ENCODE measurements around the gene PARP1. TPM values are rescaled to one million over a fixed set of nuclear protein-coding genes. Genes with fewer than 3 reads are reported as not detected.
"Not testable (repeated sequence)": the region's sequence is repeated elsewhere in the genome, so short reads cannot be mapped to it uniquely, and the experiment has no call there.

The PARP1 gene
- total RNA-seq, 1 donor = 89.4 TPM

GRCh38 chr1:226440512-226440911, 32.6 kb upstream of the PARP1 start:
- TF ChIP-seq CTCF (IDR thresholded peaks at IDR 0.05; ENCODE audit: insufficient read depth, low read depth, low read length) = no peak
- DNase-seq (ENCODE audit: low read depth) = no peak
- H3K4me3 ChIP-seq (ENCODE audit: low read depth, low read length) = no peak overlapping the region

GRCh38 chr1:226438007-226438406, 30.1 kb upstream of the PARP1 start:
- peak; percentile 8 for DNase-seq (ENCODE audit: low read depth)
- peak; percentile 17 for TF ChIP-seq CTCF (IDR thresholded peaks at IDR 0.05; ENCODE audit: insufficient read depth, low read depth, low read length)
- no peak overlapping the region for H3K4me3 ChIP-seq (ENCODE audit: low read depth, low read length)

GRCh38 chr1:226436855-226437491, 29.1 kb upstream of the PARP1 start:
- DNase-seq (ENCODE audit: low read depth) = no peak
- no peak overlapping the region for H3K4me3 ChIP-seq (ENCODE audit: low read depth, low read length)
- TF ChIP-seq CTCF (IDR thresholded peaks at IDR 0.05; ENCODE audit: insufficient read depth, low read depth, low read length) = no peak

GRCh38 chr1:226436472-226436854, 28.6 kb upstream of the PARP1 start:
- no peak for TF ChIP-seq CTCF (IDR thresholded peaks at IDR 0.05; ENCODE audit: insufficient read depth, low read depth, low read length)
- no peak overlapping the region for H3K4me3 ChIP-seq (ENCODE audit: low read depth, low read length)
- DNase-seq (ENCODE audit: low read depth) = no peak

GRCh38 chr1:226433341-226433720, 25.4 kb upstream of the PARP1 start:
- DNase-seq (ENCODE audit: low read depth) = no peak
- TF ChIP-seq CTCF (IDR thresholded peaks at IDR 0.05; ENCODE audit: insufficient read depth, low read depth, low read length) = no peak

GRCh38 chr1:226432586-226433340, 24.9 kb upstream of the PARP1 start:
- no peak for DNase-seq (ENCODE audit: low read depth)
- TF ChIP-seq CTCF (IDR thresholded peaks at IDR 0.05; ENCODE audit: insufficient read depth, low read depth, low read length) = no peak
- no peak overlapping the region for H3K4me3 ChIP-seq (ENCODE audit: low read depth, low read length)

More at GRCh38 chr1:226433341-226433720, 25.4 kb upstream of the PARP1 start:
- no peak overlapping the region for H3K4me3 ChIP-seq (ENCODE audit: low read depth, low read length)

GRCh38 chr1:226431898-226432297, 24.0 kb upstream of the PARP1 start:
- not testable (repeated sequence) for H3K4me3 ChIP-seq (ENCODE audit: low read depth, low read length); DNase-seq (ENCODE audit: low read depth)
